Progenitor cell of endocrine pancreas (in vitro differentiated cells): ENCODE data around the gene MTLN. TPM values are rescaled to one million over a fixed set of nuclear protein-coding genes. Genes with fewer than 3 reads are reported as not detected.
"Not testable (repeated sequence)": the region's sequence is repeated elsewhere in the genome, so short reads cannot be mapped to it uniquely, and the experiment has no call there.

ENCODE experiments used
- DNase-seq: peaks from one replicate; pipeline ENCODE4 v3.0.0; 2021; ENCODE audit warnings: low spot score; ENCODE audit not compliant: unreplicated experiment
- H3K27ac Mint-ChIP-seq: 2 replicates; pipeline ENCODE4 v1.8.0; 2021; ENCODE audit warnings: mild to moderate bottlenecking, moderate library complexity, mixed read lengths
- H3K27me3 Mint-ChIP-seq: 2 replicates; pipeline ENCODE4 v1.8.0; 2021; ENCODE audit warnings: mixed read lengths
- H3K36me3 Mint-ChIP-seq: 2 replicates; pipeline ENCODE4 v1.8.0; 2022; ENCODE audit warnings: mixed read lengths; ENCODE audit not compliant: insufficient read depth
- H3K4me1 Mint-ChIP-seq: 2 replicates; pipeline ENCODE4 v1.8.0; 2021; ENCODE audit warnings: low read depth, mixed read lengths
- H3K4me3 Mint-ChIP-seq: 2 replicates; pipeline ENCODE4 v1.8.0; 2021; ENCODE audit warnings: low read depth, mild to moderate bottlenecking, moderate library complexity, mixed read lengths
- H3K9me3 Mint-ChIP-seq: 2 replicates; pipeline ENCODE4 v1.8.0; 2021; ENCODE audit warnings: low read depth, mixed read lengths
- total RNA-seq: library from RNA; stranded (reverse); gene quantifications from 2 replicates; pipeline ENCODE4 v1.2.1, GENCODE V29; 2021
- TF ChIP-seq, protein P1 (sequence below): fragments of 200-600 bp; sonication (generic); IDR thresholded peaks from one replicate; pipeline ENCODE4 v1.5.0; 2021; ENCODE audit warnings: antibody characterized with exemption, mild to moderate bottlenecking; ENCODE audit not compliant: unreplicated experiment

Gene MTLN
- total RNA-seq, 1 donor from 2014 or later = 7.5 TPM

DNA sequence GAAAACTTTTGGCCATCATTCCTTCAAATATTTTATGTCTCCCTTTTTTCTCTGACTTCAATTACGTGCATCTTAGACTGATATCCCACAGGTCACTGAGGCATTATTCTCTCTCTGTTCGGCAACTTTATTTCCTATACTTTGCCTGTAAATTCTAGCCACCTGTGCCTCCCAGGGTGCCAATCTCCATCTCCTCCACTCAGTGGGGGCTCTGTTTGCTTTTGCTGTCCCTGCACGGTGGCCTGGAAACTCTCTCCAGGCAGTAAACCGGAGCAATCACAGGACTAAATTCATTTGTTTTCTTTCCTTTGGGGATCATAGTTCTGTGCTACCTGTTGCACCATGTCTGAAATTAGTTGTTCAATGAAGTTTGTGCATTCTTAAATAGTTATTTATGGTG is 9.6 kb upstream of the MTLN start:
- DNase-seq = no peak
- H3K27me3 Mint-ChIP-seq = peaks cover 3% of the 10 kb centered on the region
- H3K4me1 Mint-ChIP-seq = peaks cover 2% of the 10 kb centered on the region
- no peak overlapping the region for H3K4me3 Mint-ChIP-seq
- H3K9me3 Mint-ChIP-seq = no peaks in the 10 kb centered on the region
- TF ChIP-seq, protein P1, sequence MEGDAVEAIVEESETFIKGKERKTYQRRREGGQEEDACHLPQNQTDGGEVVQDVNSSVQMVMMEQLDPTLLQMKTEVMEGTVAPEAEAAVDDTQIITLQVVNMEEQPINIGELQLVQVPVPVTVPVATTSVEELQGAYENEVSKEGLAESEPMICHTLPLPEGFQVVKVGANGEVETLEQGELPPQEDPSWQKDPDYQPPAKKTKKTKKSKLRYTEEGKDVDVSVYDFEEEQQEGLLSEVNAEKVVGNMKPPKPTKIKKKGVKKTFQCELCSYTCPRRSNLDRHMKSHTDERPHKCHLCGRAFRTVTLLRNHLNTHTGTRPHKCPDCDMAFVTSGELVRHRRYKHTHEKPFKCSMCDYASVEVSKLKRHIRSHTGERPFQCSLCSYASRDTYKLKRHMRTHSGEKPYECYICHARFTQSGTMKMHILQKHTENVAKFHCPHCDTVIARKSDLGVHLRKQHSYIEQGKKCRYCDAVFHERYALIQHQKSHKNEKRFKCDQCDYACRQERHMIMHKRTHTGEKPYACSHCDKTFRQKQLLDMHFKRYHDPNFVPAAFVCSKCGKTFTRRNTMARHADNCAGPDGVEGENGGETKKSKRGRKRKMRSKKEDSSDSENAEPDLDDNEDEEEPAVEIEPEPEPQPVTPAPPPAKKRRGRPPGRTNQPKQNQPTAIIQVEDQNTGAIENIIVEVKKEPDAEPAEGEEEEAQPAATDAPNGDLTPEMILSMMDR = no peak
- no peaks in the 10 kb centered on the region for H3K36me3 Mint-ChIP-seq
- no peak overlapping the region for H3K27ac Mint-ChIP-seq

DNA sequence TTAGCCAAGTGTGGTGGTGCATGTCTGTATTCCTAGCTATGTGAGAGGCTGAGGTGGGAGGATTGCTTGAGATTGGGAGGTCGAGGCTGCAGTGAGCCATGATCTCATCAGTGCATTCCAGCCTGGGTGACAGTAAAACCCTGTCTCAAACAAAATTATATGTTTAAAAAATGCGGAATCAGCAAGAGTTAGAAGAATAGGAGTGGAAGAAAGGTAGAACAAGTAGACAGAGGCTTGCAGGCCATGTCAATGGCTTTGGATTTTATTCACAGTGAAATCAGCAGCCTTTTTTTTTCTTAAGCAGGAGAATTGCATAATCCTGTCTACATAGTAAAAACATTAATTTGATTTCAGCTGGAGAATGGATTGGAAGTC is 7.8 kb upstream of the MTLN start:
- H3K36me3 Mint-ChIP-seq = no peaks in the 10 kb centered on the region
- no peak overlapping the region for H3K4me3 Mint-ChIP-seq
- H3K27me3 Mint-ChIP-seq = no peaks in the 10 kb centered on the region
- H3K27ac Mint-ChIP-seq = no peak overlapping the region
- no peak for DNase-seq
- TF ChIP-seq, protein P1 = no peak
- peaks cover 2% of the 10 kb centered on the region for H3K4me1 Mint-ChIP-seq
- no peaks in the 10 kb centered on the region for H3K9me3 Mint-ChIP-seq

DNA sequence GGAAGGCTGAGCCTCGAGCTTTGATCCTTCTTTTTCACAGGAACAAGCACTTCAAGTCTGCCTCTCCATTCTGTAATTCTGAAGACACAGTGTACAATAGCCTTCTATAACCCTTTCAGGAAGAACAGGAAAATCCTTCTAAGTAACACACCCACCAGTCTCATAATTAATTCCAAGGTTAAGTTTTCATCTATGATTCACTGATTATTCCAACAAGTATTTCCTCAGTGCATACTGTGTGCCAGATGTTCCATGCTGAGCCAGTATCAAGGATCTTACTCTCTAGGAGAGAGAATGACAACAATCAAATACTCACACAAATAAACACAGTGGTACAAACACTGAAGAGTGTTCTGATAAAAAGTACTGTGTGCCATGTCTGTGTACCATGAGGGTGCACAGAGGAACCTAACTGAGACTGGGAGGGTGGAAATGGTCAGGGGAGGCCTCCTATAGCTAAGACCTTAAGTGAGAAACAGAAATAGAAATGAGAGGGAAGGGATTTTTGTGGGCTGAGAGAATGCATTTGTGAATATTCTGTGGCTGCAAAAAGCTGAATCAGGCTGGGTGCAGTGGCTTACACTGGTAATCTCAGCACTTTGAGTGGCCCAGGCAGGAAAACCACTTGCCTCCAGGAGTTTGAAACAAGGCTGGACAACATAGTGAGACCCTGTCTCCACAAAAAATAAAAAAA is 7.3 kb upstream of the MTLN start:
- Mint-ChIP-seq H3K4me3 (no peak overlapping the region), H3K27me3 (no peaks in the 10 kb centered on the region), H3K36me3 (no peaks in the 10 kb centered on the region), H3K9me3 (no peaks in the 10 kb centered on the region), H3K4me1 (peaks cover 2% of the 10 kb centered on the region), H3K27ac (no peak overlapping the region)
- TF ChIP-seq, protein P1 = no peak
- DNase-seq = no peak

DNA sequence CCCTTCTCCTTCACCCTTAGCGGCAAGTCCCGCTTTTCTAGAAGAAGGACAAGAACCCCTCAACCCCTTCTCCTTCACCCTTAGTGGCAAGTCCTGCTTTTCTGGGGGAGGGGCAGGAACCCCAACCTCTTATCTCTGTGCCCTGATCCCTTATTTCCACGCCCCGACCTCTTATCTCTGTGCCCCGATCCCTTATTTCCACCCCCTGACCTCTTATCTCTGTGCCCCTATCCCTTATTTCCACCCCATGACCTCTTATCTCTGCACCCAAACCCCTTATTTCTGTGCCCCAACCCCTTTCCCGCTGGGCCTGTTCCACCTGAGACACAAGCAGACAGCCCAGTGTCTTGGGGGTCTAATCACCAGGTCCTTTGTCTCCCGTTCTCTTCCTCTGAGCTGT is 6.5 kb upstream of the MTLN start:
- not testable (repeated sequence) for H3K4me3 Mint-ChIP-seq, H3K27ac Mint-ChIP-seq, DNase-seq, H3K36me3 Mint-ChIP-seq, H3K9me3 Mint-ChIP-seq, H3K27me3 Mint-ChIP-seq, H3K4me1 Mint-ChIP-seq

DNA sequence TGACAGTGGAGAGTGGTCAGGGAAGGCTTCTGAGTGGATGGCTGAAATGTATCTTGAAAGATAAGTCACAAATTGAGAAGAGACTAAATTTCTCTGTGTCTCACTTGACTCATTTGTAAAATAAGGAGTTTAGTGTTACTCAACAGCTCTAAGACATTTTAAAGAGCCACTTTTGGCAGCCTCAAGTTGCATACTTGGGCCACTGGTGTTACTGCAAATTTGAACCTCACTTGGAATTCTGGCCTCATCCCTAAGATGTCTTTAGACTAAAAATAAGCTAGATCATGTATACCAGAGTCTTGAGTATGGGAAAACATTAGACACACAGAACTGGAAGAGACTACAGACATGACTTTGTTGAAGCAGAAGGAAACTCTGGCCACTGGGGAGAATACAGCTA is 4.5 kb upstream of the MTLN start:
- DNase-seq = no peak
- Mint-ChIP-seq H3K4me3 (no peak overlapping the region), H3K27ac (no peak overlapping the region), H3K4me1 (peaks cover 3% of the 10 kb centered on the region), H3K27me3 (no peaks in the 10 kb centered on the region), H3K36me3 (no peaks in the 10 kb centered on the region), H3K9me3 (peaks cover 3% of the 10 kb centered on the region)
- TF ChIP-seq, protein P1 = no peak

DNA sequence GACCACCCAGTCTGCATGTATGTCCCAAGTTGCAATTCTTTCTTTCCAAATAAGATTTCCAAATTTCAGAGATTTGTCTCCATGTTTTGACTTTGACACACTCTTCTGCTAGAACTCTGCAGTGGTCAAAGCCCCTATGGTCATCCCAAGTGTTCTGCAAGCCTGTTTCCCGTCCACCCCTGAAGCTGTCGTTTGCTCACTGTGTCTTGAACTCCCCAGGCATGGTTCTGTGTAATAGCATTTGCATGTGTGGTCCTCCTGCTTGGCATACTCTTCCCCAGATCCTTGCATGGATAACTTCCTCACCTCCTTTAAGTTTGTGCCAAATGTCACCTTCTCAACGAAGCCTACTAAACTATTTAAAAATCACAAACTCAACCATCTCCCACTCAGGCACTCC is 3.9 kb upstream of the MTLN start:
- TF ChIP-seq, protein P1 = no peak
- Mint-ChIP-seq H3K4me3 (no peak overlapping the region), H3K36me3 (no peaks in the 10 kb centered on the region), H3K4me1 (peaks cover 5% of the 10 kb centered on the region), H3K27ac (no peak overlapping the region), H3K9me3 (peaks cover 3% of the 10 kb centered on the region), H3K27me3 (no peaks in the 10 kb centered on the region)
- DNase-seq = no peak
